T1000 (cell line): Measurements from ENCODE around the gene HBEGF.
A peak's percentile ranks its signal among the peaks of the same experiment; 100 is the strongest.

Source experiments
- DNase-seq: peaks from one replicate; lab custom pipeline; 2025; ENCODE audit warnings: mixed read lengths; lab: John Stamatoyannopoulos, UW

Gene HBEGF

DNA sequence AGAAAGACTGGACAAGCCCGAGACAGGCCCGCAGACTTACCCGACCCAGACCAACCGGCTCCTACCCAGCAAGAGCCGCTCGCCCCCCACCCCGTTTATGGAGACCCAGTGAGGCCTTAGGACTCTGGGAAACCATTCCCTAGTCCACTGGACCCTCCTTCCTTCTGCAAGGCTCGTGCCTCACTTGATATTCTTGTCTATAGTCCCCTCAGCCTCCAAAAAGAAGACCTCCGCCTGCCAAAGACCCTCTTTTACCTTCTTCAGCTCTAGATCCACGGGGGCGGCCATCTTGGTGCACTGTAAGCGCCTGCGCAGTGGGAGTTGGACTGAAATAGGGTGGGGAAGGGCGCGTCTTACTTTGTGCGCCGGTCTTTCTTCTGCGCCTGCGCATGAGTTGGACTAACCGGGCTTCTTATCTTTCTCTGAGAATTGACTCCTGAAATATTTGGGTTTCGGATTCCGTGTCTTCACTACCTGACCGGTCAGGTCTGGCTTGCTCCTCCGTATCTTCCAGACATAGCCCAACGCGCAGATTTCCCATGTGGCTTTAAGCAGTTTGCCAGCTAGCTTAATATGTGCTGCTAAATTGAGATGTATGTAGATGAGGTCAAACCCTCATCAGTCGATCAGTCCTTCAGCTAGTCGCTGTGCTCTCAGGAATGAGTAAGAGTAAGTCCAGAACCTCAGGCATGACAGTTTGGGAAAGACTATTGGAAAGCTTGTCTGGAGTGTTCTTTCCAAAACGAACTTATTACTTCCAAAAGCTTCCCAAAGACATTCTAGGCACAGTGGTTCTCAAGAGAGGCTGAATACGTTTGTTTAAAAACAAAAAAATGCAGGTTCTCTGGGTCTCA, 43.4 kb downstream of the HBEGF start, which contains the start of gene PFDN1:
PFDN1 (minus strand) TSS at position 316 of the 854 bp plus-strand sequence; CDS start at position 288, 28 bp downstream.
- DNase-seq, result peak; percentile 87

DNA sequence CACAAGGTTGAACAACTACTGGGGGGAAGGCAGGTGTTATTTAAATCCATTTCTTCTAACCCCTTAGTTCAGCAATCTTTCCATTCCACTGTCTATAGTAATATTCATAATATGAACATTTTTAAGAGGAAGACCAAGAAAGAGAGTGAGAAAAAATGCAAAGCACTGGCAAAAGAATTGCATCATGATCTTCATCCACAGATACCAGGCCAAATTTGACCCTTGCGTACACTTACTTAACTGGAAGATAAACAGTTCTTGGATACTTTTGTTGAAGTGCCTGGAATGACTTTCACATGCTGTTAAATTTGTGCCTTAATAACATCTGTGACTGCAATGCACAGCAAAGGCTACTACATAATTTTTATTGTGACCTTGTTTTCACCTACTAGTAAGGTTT, 45.3 kb downstream of the HBEGF start:
- DNase-seq, result no peak

DNA sequence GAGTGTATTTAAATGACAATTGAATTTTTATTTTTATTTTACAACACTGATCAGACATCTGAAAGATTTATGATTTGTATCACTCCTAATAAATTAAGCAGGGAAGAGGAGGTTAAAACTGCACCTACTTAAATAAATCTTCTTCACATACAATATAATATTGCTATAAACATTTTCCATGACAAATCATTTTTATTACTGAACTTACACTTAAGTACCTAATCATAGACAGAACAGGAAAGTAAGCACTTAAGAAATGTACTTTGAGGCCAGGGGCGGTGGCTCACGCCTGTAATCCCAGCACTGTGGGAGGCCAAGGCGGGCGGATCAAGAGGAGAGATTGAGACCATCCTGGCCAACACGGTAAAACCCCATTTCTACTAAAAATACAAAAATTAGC, 47.3 kb downstream of the HBEGF start:
- DNase-seq, result no peak

DNA sequence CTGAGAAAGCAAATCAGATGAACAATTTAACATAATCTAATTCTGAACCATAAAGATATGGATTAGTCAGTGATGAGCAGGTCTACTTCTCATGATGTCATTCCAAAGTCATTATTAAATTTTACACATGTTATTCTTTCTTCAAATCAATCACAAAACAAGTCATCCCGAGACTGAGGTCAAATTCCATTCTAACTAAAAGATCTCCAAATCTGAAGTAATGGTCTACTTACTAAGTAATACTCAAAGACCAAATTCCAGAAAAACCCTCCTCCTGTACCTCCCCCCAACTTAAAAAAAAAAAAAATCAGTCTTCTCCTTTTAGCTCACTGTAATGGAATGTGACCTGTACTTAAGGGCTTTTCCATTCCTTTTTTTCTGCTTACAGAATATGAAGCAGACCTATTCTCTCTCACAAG, 48.2 kb downstream of the HBEGF start:
- no peak for DNase-seq

DNA sequence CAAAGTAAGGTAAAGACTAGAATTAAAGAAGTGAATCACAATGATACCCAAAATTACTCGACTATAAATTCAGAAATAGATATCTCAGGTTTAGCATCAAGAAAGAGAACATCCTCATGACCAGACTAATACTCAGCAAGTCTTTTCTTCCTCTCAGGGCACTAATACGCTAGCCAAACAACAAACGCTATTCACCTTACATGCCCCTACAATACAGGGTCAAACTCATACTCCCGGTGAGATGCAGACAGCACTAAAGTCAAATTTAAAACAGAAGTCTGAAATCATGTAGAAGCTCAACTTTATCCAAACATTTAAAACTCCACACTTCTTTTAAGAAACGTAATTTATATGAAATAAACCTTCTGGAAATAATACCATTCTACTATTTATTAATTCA, 49.1 kb downstream of the HBEGF start:
- DNase-seq, result no peak

- no peak for DNase-seq
These were observed 50.1 kb downstream of the HBEGF start for GRCh38 chr5:140296289-140296688.

DNA sequence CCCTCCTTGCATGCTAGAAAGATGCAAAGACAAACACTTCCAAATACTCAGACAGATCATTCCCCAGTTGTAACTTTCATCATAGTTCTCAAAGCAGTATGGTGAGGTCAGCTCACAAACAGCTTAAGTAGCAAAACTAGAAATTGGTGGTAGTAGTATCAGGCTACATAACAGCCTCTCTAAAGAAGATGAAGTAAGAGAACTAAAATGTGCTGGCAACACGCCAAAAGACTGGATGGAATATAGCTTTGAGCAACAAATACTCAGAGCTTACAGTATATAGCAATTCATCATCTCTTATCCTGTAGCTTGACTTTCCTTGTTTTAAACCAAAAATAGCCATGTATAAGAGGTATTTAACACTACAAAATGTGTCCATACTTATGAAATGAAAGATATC, 51.0 kb downstream of the HBEGF start:
- no peak for DNase-seq

DNA sequence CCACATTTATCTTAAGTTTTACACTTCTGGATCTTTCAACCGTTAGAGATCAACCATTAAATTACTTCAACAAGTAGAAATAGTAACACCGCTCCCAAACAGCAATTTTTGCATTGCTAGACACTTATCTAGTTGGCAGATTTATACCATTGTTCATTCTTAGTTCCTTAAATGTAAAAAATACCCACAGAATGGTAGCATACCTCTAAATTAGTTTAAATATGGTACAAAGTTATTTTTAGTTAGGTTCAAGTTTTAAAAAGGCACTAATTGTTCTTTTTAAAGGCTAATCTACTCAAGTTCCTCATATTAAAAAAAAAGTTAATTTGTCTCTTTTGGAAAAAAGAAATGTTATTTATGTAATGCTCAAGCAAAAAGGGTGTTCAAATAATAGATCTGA, 51.6 kb downstream of the HBEGF start:
- DNase-seq, result no peak

GRCh38 chr5:140293849-140294100, 52.6 kb downstream of the HBEGF start:
- DNase-seq, result no peak

GRCh38 chr5:140293091-140293848, 53.1 kb downstream of the HBEGF start:
- no peak for DNase-seq

- DNase-seq, result no peak
These were observed 54.0 kb downstream of the HBEGF start for GRCh38 chr5:140292212-140293036.

DNA sequence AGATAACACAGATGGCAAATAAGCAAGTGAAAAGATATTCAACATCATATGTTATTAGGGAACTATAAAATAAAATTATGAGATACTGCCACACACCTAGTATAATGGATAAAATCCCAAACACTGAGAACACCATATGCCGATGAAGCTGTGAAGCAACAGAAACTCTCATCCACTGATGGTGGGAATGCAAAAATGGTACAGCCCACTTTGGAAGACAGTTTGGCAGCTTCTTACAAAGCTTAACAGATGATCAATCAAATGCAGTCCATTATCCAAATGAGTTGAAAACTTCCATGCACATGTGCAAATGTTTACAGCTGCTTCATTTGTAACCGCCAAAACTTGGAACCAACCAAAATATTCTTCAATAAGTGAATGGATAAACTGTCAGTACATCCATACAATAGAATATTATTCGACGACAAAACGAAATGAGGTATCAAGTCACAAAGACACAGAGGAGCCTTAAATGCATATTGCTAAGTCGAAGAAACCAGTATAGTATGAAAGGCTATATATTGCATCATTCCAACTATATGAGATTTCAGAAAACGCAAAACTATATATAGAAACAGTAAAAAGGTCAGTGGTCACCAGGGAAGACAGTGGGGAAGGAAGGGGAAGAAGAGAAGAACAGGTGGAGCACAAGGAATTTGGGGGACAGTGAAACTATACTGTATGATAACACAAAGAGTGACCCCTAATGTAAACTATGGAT, 58.4 kb downstream of the HBEGF start:
- no peak for DNase-seq

GRCh38 chr5:140286424-140286823, 60.0 kb downstream of the HBEGF start:
- DNase-seq, result no peak

- DNase-seq, result no peak
These were observed 62.4 kb downstream of the HBEGF start for GRCh38 chr5:140284013-140284412.
